ENCODE results near the gene NSDHL. TPM values are rescaled to one million over a fixed set of nuclear protein-coding genes. Genes with fewer than 3 reads are reported as not detected.

The NSDHL gene
- total RNA-seq, 1 donor from 2014 or later, result 25.1 TPM

DNA sequence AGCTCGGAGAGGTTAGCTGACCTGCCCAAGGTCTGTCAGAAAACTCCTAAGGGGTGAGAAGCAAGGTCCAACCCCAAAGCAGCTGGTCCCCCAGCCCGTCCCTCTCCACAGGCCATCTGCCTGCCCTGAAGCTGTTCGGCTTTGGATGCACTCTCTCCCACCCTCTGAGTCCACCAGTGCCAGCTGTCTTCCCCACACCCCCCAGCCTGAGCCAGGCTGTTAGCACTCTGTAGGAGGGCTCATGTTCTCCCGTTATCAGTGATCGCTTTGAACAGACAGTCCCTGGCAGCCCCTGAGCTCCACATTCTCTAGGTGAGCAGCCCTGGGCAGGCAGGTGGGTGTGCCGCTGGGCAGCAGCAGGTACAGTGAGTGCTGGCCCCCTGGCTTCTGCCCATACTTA is 83.0 kb downstream of the NSDHL start:
- no peak for DNase-seq (ENCODE audit: low spot score)

DNA sequence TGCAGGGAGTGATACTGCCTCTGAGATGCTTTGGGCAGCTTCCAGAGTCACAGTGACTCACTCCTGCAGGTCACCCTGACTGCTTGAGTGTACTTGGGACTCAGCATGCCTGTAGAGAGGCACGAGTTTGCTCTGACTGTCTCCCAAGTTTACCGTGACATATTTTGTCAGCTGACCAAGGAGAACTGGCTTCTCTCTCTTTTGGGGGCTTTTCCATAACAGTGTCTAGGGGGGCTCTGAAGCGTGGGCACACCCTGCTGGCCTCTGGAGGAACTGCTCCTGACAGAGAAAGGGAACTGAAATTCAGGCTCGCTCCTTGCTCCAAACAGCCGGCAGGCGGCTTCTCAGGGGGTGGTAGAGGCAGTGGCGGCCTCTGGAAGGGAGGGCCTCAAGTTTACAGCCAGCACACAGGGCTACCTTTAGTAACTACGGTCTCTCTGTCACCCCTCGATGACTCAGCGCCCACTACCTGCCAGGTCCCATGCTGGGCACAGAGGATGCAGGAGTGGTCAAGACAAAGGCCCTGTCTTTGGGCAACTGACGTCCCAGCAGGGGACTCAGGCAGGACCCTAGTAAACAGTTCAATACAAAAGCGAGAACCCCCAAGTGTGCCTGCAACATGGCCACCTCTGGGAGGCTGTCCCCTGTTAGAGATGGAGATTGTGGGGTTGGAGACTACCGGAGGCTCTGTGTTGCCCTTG is 84.8 kb downstream of the NSDHL start:
- DNase-seq (ENCODE audit: low spot score), result no peak

DNA sequence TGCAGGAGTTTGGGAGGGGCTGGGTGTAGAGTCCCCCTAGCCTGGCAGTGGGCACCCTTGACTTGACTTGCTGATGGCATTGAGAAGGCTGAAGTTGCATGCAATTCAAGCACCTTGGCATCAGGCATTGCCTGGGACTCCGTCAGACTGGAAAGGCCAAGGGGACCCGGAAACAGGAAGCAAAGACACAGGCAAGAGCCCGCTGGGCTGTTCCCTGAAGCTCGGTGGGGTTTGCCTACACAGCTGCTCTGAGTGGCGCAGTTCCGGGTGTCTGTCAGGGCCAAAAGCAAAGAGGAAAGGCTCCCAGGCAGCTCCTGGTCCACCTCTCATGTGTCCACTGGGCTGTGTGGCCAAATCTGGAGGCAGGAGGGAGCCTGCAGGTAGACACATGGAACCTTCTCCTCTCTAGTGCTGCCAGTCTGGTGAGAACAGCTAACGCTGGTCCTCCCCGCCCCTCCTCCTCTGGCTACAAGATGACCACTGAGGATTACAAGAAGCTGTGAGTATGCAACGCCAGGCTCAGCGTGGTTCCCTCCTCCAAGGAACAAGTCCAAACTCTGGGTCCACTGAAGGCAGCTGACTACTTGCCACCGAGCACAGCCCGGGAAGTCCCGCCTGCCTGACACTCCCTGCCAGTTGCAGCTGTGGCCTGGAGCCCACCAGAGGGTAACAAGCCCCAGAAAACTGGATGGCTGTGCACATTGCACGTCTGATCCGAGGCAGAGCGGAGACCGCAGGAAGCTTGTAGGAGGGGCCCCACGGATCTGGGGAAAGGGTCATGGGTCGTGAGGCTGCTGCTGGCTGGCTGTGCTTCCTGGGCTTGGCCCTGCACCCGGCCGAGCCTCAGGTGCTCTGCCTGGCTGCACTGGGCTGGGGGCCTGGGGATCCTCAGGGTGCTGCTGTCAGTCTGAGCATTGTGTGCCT is 87.1 kb downstream of the NSDHL start:
- DNase-seq (ENCODE audit: low spot score), result no peak

DNA sequence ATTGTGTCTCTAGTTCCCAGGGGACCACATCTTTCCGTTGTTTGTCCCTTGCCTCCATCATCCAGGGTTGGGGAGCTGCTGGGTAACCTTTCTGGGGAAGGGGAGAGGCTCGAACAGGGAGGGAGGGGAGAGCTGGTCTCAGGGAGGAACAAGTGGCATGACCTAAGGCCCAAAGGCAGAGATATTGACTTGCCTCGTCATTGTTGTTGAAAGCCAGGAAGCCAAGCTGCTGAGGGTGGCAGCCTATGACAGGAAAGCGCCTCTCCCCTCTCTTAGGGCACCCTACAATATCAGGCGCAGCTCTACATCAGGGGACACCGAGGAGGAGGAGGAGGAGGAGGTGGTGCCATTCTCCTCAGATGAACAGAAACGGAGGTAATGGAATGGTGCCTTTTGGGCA is 87.8 kb downstream of the NSDHL start:
- DNase-seq (ENCODE audit: low spot score), result no peak

Other genes with a start within 250 kb of the NSDHL start
- gene GABRQ, start 193.2 kb upstream of the NSDHL start, total RNA-seq, result 0.26 TPM
- not detected for gene MAGEA3, start 132.3 kb upstream of the NSDHL start, total RNA-seq
- gene CSAG2, start 121.8 kb upstream of the NSDHL start, total RNA-seq, result not detected
- gene MAGEA2B, start 116.4 kb upstream of the NSDHL start, total RNA-seq, result not detected
- gene CSAG1, start 97.3 kb upstream of the NSDHL start, total RNA-seq, result not detected
- not detected for gene MAGEA12, start 97.3 kb upstream of the NSDHL start, total RNA-seq
- not detected for gene MAGEA2, start 77.2 kb upstream of the NSDHL start, total RNA-seq
- gene CSAG3, start 71.8 kb upstream of the NSDHL start, total RNA-seq, result not detected
- gene MAGEA6, start 61.4 kb upstream of the NSDHL start, total RNA-seq, result not detected
- 47.1 TPM for gene CETN2, start 306 bp upstream of the NSDHL start, total RNA-seq
- gene ZNF185, start 67.0 kb downstream of the NSDHL start, total RNA-seq, result 62.2 TPM
- gene PNMA5, start 163.1 kb downstream of the NSDHL start, total RNA-seq, result not detected
- gene PNMA3, start 225.4 kb downstream of the NSDHL start, total RNA-seq, result 1.2 TPM
- gene PNMA6A, start 241.4 kb downstream of the NSDHL start, total RNA-seq, result 0.55 TPM

All from ureter (tissue), 1 donor.